Stomach (tissue), 4 donors: Measurements from ENCODE around the gene ETV1.

Experiments used
- CTCF ChIP-seq, 7 experiments: fragments of 450-650 bp in 4 of 7; fragments of 200-600 bp in 3 of 7; sonication (generic) in 3 of 7; IDR thresholded peaks; one replicate each; pipeline ENCODE4 v1.5.1; 2016 to 2019; ENCODE audit warnings: antibody characterized with exemption in 7 of 7, control low read depth in 2 of 7, mild to moderate bottlenecking in 1 of 7
- EP300 ChIP-seq: sonication (generic); formaldehyde crosslinking; IDR thresholded peaks from one replicate; pipeline ENCODE4 v1.6.1; 2017; ENCODE audit warnings: antibody characterized with exemption
- POLR2A ChIP-seq, 4 donors: fragments of 450-650 bp; IDR thresholded peaks; one replicate each; pipeline ENCODE4 v1.6.1; 2016; ENCODE audit warnings: antibody characterized with exemption in 4 of 4, control low read depth in 2 of 4, mild to moderate bottlenecking in 1 of 4, moderate library complexity in 1 of 4
- POLR2AphosphoS5 ChIP-seq, 3 donors: sonication (generic); formaldehyde crosslinking; IDR thresholded peaks; one replicate each; pipeline ENCODE4 v1.6.1; 2016; ENCODE audit warnings: antibody characterized with exemption in 3 of 3

DNA sequence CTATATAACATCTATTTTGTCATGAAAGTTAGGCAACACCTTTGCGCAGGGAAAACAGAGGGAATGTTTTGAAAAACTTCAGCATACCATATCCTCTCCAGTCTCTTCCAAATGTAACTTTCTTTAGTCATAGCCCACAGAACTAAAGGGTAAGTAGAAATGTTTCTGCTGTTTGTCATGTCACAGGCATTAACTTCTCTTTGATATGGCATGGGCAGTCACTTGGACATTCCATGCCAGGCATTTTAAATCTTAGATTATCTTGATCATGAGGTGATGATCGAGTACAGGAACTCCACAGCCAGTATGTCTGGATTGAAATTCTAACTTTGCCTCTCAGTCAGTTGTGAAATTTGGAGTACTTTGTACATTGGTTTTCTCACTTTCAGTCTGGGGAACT, 27.5 kb upstream of the ETV1 start:
- TF ChIP-seq CTCF (IDR thresholded peaks at IDR 0.05) (no peak), EP300 (no peak), POLR2A (IDR thresholded peaks at IDR 0.05) (no peak), POLR2AphosphoS5 (IDR thresholded peaks at IDR 0.05) (no peak)
